Astrocyte (in vitro differentiated cells and primary cell): Measurements from ENCODE around the gene RBM19.

ENCODE experiments used
- EZH2 ChIP-seq: IDR thresholded peaks from 2 replicates; pipeline ENCODE4 v1.6.1; 2012; ENCODE audit warnings: mild to moderate bottlenecking, low read length, inconsistent platforms; ENCODE audit not compliant: insufficient read depth
- TF ChIP-seq, protein P1 (sequence below): IDR thresholded peaks from 2 replicates; pipeline ENCODE4 v1.5.1; 2011; ENCODE audit warnings: low read depth, mild to moderate bottlenecking, inconsistent platforms, low read length, moderate library complexity; ENCODE audit not compliant: insufficient read depth

DNA sequence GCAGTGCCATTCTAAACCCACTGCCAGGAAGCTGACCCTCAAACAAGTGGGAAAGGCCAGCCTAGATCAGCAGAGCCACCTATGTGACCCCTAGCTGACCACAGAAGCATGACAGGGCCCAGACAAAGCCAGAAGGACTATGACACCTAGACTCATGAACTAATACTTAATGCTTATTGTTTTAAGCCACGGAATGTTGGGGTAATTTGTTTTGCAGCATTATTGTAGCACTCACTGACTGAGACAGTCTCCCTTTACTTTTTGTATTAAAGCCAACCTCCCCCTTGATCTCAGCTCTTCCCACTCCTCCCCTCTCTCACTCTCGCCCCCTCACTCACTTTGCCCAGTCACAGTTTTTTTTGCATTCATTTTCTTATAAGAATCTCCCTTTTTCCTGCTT is 186.4 kb downstream of the RBM19 start:
- TF ChIP-seq, protein P1, sequence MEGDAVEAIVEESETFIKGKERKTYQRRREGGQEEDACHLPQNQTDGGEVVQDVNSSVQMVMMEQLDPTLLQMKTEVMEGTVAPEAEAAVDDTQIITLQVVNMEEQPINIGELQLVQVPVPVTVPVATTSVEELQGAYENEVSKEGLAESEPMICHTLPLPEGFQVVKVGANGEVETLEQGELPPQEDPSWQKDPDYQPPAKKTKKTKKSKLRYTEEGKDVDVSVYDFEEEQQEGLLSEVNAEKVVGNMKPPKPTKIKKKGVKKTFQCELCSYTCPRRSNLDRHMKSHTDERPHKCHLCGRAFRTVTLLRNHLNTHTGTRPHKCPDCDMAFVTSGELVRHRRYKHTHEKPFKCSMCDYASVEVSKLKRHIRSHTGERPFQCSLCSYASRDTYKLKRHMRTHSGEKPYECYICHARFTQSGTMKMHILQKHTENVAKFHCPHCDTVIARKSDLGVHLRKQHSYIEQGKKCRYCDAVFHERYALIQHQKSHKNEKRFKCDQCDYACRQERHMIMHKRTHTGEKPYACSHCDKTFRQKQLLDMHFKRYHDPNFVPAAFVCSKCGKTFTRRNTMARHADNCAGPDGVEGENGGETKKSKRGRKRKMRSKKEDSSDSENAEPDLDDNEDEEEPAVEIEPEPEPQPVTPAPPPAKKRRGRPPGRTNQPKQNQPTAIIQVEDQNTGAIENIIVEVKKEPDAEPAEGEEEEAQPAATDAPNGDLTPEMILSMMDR, result no peak
- TF ChIP-seq EZH2, result no peak
